Femur (tissue), 1 donor: ENCODE measurements around the gene SFXN4.
"Not testable (repeated sequence)": the region's sequence is repeated elsewhere in the genome, so short reads cannot be mapped to it uniquely, and the experiment has no call there.

Experiments
- DNase-seq: peaks from one replicate; pipeline ENCODE4 v3.0.0-alpha.2; 2017

SFXN4 gene

GRCh38 chr10:119139464-119140067 is 25.9 kb downstream of the SFXN4 start:
- DNase-seq: no peak

DNA sequence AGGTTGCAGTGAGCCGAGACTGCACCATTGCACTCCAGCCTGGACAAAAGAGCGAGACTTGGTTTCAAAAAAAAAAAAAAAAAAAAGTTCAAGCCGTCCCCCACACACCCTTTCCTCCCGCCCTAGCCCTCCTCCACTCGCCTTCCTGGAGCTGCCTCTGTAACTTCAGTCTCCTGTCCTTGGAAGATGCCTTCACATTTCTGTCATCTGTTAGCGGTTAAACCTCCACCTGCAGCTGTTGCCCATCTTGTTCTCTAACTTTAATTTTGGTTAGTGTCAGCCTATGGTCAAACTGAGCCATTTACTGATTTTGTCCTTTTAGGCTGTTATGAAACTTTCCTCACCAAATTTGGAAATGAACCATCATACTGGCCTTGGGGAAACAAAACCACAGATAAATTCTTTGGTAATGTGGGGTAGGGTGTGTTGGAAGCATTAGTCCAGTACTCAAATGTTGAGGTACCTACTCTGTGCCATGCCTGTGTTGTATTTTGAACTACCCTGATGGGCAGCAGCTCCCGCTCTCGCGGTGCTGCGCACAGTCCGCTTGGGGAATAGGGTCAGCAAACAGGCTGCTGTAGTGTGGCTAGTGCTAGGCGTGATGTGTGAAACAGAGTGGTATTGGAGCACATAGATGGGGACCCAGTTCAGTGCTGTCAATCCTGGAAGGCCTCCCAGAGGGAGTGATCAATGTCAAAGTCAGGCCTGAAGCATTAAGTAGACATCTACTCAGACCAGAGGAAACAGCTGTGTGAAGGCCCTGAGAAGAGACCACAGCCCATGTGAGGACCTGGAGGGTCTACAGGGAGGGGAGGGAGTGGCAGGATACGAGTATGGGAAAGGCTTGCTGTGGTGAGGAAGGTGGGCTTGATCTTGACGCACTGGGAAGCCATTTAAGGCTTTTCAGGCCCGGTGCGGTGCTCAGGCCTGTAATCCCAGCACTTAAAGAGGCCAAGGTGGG is 26.9 kb downstream of the SFXN4 start:
- no peak for DNase-seq

DNA sequence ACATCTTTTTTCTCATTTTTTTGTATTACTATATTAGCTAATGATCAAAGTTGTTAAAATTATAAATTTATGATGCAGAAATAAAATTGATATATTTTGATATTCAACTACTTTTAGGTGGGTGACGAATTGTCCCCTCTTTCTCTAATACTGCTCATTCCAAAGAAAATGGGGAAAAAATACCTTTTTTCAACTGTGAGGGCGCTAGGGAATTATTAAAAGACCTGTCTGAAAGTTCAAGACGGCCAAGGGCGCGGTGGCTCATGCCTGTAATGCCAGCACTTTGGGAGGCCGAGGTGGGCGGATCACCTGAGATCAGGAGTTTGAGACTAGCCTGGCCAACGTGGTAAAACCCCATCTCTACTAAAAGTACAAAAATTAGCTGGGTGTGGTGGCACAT is 27.6 kb downstream of the SFXN4 start:
- not testable (repeated sequence) for DNase-seq

DNA sequence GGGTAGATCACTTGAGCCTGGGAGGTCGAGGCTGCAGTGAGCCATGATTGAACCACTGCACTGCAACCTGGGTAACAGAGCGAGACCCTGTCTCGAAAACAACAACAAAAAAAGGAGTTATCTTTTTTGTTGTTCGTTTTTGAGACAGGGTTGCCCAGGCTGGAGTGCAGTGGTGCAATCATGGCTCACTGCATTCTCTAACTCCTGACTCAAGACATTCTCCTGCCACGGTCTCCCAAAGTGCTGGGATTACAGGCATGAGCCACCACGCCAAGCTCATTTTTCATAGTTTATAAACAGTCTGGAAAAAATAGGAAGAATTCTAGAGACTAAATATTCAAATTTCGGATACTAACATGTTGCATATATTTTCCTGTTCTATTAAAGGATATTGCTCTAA is 29.4 kb downstream of the SFXN4 start:
- DNase-seq: no peak

GRCh38 chr10:119135513-119135881 is 30.0 kb downstream of the SFXN4 start:
- DNase-seq: no peak

DNA sequence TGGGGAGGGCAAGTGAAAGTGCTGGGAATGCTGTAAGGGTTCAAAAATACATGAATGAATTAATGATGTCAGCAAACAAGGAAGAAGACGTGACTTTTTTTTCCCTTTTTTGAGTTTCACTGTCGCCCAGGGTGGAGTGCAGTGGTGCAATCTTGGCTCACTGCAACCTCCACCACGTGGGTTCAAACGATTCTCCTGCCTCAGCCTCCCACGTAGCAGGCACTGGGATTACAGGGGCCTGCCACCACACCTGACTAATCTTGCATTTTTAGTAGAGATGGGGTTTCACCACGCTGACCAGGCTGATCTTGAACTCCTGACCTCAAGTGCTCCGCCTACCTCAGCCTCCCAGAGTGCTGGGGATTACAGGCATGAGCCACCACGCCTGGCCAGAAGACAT is 31.6 kb downstream of the SFXN4 start:
- DNase-seq: no peak

DNA sequence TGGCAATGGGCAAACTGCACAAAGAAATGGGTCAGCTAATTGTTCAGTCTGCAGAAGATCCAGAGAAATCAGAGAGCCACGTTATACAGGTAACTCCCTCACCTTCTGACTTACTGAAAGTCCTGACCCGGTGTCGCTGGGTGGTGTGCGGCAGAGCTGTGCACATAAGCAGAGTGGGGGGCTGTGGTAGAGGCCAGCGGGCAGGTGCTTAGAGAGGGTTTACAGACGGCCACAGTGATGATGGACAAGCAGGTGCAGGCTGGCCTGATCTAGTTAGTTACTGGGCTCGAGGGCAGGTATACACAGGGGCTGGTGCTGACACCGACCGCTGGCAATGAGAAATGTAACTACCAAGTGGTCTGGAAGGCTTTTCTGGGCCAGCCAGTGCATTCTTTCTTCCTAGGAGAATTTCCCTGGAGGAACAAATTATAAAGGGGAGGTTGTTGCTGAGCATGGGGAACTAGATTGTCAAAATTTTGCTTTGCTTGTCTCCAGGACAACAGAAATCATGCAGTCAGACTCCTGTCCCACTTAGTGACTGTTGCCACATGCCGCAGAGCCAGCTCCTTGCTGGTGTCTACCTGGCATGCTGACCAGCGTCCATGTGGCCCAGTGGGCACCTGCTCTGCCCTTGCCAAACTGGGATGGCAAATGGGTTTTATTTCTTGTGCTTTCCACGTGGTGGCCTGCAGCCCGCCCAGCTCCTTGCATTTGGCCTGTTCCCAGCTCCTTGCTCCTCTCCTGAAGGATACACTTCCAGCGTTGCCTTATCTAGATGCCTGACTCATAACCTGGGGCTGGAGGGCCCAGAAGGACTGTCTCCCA is 32.8 kb downstream of the SFXN4 start:
- DNase-seq: no peak

GRCh38 chr10:119131512-119132240 is 33.8 kb downstream of the SFXN4 start:
- no peak for DNase-seq

DNA sequence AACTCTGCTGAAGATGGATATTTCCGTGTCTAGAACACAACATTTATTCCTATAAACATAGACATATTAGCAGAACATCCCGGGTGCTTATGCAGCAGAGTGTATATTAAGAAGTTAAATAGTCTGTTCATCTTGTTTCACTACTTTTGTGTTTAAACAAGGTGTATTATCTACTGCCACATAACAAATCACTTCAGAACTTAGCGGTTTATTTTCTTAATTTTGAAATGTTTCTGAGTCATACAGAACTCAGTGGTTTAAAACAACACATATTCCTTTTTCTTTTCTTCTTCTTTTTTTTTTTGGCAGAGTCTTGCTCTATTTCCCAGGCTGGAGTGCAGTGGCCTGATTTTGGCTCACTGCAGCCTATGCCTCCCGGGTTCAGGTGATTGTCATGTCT is 35.8 kb downstream of the SFXN4 start:
- no peak for DNase-seq

- DNase-seq: no peak
Observed at GRCh38 chr10:119125942-119126341, 39.6 kb downstream of the SFXN4 start.

DNA sequence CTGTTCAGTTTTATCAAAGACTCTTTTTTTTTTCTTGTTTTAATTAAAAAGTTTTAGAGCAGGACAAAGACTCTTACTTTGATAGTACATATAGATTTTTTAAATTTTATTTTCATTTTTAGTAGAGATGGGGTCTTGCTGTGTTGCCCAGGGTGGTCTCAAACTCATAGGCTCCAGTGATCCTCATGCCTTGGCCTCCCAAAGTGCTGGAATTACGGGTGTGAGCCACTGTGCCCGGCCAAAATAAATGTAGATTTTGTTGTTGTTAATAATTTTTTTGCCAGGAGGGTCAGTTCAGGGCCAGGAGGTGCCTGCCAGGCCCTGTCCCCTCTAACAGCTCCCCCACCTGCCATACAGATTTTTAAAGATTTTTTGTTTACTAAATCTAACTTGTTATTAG is 44.6 kb downstream of the SFXN4 start:
- no peak for DNase-seq

DNA sequence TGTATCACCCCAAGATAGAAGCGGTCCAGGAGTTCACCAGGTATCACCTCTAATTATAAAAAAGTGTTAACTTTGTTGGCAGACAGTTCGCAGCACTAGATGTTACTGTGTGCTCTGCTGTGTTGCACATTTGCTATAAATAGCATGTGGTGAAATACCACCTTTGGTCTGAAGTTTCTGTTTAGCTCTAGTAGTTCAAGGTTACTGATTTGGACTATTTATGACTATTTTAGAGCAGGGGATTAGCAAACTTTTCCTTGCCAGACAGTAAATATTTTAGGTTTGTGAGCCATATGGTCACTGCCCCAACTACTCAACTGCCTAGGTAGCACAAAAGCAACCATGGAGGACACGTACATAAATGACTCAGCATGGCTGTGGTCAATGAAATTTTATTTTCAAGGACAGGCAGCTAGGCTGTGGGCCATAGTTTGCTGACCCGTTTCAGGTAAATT is 45.1 kb downstream of the SFXN4 start:
- DNase-seq: no peak

DNA sequence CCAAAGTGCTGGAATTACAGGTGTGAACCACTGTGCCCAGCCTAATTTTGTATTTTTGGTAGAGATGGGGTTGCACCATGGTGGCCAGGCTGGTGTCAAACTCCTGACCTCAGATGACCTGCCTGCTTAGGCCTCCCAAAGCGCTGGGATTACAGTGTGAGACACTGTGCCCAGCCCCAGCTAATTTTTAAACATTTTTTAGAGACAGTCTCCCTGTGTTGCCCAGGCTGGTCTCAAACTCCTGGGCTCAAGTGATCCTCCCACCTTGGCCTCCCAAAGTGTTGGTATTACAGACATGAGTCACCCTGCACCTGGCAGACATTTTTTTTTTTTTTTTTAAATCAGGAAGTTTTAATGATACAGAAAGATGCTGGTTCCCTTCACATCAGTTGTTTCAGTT is 46.1 kb downstream of the SFXN4 start:
- DNase-seq: no peak

DNA sequence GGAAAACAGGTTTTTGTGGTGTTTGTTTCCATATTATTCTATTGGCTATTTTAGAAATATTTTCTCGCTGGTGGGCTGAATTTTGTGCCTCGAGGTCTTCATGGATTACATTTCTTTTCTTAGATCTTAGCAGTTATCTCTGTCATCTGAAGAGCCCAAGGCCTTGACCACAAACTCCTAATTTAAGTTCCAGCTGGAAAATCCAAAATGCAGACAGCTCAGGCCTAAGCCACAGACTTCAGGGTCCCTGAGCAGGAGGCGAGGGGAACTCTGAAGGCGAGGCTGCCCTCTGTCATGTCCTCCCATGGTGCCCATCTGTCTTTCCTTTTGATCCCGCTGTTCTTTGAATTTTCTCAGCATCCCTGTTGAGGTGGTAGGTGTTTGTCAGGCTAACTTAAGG is 47.3 kb downstream of the SFXN4 start:
- no peak for DNase-seq

DNA sequence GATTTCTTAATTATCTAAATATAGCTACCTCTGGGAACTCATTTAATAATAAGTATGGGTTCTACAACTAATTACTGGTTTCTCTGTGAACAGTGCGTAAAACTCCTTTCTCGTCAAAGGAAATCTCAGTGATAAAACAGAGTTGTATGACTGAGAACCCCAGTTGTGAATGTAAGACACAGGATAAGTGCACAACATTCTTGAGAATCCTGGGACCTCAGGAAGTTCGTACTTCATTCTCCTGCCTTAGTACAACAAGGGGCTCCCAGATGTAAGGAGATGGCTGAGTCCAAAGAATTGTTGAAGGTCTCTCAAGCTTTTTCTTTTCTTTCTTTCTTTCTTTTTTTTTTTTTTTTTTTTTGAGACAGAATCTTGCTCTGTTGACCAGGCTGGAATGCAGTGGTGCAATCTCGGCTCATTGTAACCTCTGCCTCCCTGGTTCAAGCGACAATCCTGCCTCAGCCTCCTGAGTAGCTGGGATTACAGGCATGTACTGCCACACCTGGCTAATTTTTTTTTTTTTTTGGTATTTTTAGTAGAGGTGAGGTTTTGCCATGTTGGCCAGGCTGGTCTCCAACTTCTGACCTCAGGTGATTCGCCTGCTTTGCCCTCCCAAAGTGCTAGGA is 49.1 kb downstream of the SFXN4 start:
- no peak for DNase-seq

- no peak for DNase-seq
Observed at GRCh38 chr10:119115926-119116325, 49.6 kb downstream of the SFXN4 start.

GRCh38 chr10:119113751-119114732 is 51.5 kb downstream of the SFXN4 start:
- no peak for DNase-seq

DNA sequence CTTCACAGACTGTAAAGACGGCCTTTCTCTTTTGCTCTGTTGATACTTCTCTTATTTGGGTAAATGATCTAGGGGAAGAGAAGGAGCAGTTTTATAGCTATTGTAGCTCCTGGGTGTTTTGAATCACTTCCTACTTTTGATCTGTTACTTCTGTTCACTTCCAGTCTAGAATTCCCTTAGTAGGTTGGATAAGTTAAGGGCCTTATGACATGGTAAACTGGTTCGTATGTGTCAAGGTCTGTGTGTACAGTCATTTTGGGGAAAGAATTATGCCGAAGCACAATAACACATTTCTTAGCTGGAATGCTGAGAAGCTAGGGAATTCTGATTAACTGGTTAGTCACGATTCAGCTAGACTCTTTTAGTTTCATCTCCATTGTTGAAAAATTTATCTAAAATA is 53.5 kb downstream of the SFXN4 start:
- no peak for DNase-seq

- not testable (repeated sequence) for DNase-seq
Observed at GRCh38 chr10:119107771-119108170, 57.7 kb downstream of the SFXN4 start.

GRCh38 chr10:119107106-119107505 is 58.4 kb downstream of the SFXN4 start:
- DNase-seq: not testable (repeated sequence)

GRCh38 chr10:119105899-119106298 is 59.6 kb downstream of the SFXN4 start:
- DNase-seq: not testable (repeated sequence)
